Measurements from ENCODE around the gene NEU3.
"Not testable (repeated sequence)": the region's sequence is repeated elsewhere in the genome, so short reads cannot be mapped to it uniquely, and the experiment has no call there.

NEU3 gene

DNA sequence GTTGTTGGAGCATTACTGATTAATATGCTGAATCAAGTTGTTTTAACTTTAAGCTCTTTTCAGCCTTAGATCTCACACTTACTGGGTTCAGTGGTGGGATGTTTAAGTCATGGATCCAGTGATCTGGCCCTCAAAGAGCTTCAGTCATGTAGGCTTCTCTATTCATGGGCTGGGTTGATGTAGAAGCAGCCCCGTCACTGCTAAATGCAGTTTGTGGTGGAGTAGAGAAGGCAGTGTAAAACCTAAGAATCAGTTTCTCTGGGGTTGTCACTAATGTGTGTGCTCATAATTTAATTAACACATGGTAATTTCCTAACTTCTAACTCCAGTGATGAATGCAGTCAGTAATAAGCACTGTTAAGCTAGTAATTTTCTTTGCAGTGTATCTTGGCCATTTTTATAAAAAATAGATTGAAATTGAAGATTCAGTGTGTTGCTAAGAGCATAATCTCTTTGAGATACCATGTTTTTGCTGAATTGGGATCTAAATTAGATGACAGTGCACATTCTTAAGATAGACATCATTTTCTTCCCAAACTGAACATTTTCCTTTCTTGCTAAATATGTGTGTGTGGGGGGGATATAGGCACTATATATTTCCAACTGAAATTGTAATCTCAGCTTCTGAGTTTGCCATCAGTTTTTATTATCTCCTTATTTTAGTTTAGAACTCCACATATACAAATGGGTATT is 30.6 kb upstream of the NEU3 start:
- no peak for DNase-seq (ENCODE audit: low read depth)
- no peak overlapping the region for H3K4me3 ChIP-seq (ENCODE audit: low read depth, low read length)
- TF ChIP-seq, protein P1, sequence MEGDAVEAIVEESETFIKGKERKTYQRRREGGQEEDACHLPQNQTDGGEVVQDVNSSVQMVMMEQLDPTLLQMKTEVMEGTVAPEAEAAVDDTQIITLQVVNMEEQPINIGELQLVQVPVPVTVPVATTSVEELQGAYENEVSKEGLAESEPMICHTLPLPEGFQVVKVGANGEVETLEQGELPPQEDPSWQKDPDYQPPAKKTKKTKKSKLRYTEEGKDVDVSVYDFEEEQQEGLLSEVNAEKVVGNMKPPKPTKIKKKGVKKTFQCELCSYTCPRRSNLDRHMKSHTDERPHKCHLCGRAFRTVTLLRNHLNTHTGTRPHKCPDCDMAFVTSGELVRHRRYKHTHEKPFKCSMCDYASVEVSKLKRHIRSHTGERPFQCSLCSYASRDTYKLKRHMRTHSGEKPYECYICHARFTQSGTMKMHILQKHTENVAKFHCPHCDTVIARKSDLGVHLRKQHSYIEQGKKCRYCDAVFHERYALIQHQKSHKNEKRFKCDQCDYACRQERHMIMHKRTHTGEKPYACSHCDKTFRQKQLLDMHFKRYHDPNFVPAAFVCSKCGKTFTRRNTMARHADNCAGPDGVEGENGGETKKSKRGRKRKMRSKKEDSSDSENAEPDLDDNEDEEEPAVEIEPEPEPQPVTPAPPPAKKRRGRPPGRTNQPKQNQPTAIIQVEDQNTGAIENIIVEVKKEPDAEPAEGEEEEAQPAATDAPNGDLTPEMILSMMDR (IDR thresholded peaks at IDR 0.05; ENCODE audit: control insufficient read depth, extremely low read depth, insufficient read depth), result no peak

DNA sequence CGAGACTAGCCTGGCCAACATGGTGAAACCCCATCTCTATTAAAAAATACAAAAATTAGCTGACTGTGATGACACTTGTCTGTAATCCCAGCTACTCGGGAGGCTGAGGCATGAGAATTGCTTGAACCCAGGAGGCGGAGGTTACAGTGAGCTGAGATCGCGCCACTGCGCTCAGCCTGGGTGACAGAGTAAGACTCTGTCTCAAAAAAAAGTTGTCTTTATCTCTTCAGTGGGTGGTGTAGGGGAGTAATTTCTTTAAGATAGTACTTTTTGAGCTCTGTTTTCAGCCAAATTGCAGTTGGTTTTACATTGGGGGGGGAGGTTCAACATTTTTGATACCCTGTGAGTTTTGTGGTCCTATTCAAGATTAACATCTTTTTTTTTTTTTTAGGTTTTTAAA is 28.6 kb upstream of the NEU3 start:
- H3K4me3 ChIP-seq (ENCODE audit: low read depth, low read length); DNase-seq (ENCODE audit: low read depth): not testable (repeated sequence)

GRCh38 chr11:74966651-74967050 is 22.1 kb upstream of the NEU3 start:
- TF ChIP-seq, protein P1 (IDR thresholded peaks at IDR 0.05; ENCODE audit: control insufficient read depth, extremely low read depth, insufficient read depth), result no peak
- no peak for DNase-seq (ENCODE audit: low read depth)

DNA sequence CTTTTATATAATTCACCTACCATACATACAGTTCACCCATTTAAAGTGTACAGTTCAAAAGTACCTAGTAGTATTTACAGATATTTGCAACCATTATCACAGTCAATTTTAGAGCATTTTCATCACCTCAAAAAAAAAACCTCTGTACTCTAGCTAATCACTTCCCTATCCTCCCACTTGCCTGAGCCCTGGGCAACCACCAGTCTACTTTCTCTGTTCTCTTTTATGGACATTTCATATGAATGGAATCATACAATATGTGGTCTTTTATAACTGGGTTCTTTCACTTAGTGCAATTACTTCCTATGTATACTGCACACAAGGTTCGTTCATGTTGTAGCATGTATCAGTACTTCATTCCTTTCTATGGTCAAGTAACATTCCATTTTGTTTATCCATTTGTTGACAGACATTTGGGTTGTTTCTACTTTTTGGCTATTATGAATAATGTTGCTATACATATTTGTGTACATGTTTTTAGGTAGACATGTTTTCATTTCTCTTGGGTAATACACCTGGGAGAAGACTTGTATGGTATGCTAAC is 17.8 kb upstream of the NEU3 start:
- no peak for DNase-seq (ENCODE audit: low read depth)
- TF ChIP-seq, protein P1 (IDR thresholded peaks at IDR 0.05; ENCODE audit: control insufficient read depth, extremely low read depth, insufficient read depth), result no peak
- H3K4me3 ChIP-seq (ENCODE audit: low read depth, low read length), result no peak overlapping the region

More at GRCh38 chr11:74966651-74967050, 22.1 kb upstream of the NEU3 start:
- H3K4me3 ChIP-seq (ENCODE audit: low read depth, low read length), result no peak overlapping the region

GRCh38 chr11:74971424-74971823 is 17.3 kb upstream of the NEU3 start:
- no peak overlapping the region for H3K4me3 ChIP-seq (ENCODE audit: low read depth, low read length)
- DNase-seq (ENCODE audit: low read depth), result no peak
- TF ChIP-seq, protein P1 (IDR thresholded peaks at IDR 0.05; ENCODE audit: control insufficient read depth, extremely low read depth, insufficient read depth), result no peak

DNA sequence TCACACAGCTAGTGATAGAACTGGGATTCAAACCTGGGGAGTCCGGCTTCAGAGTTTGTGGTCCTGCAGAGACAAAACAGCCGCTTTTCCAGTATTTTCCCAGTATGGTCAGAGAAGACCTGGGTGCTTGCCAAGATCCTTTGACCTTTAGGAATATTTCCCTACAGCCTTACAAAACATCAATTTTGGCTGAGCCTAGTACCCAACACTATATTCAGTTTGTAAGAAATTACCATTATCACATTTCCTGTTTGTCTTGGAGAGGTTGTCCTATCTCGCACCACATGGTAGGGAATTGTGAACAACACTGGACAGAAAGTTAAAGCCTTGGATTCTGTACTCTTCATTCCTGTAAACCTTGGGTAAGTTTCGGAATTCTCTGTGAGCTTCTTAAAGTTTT is 10.7 kb upstream of the NEU3 start:
- TF ChIP-seq, protein P1 (IDR thresholded peaks at IDR 0.05; ENCODE audit: control insufficient read depth, extremely low read depth, insufficient read depth), result no peak
- no peak for DNase-seq (ENCODE audit: low read depth)
- H3K4me3 ChIP-seq (ENCODE audit: low read depth, low read length), result no peak overlapping the region

- DNase-seq (ENCODE audit: low read depth), result no peak
- TF ChIP-seq, protein P1 (IDR thresholded peaks at IDR 0.05; ENCODE audit: control insufficient read depth, extremely low read depth, insufficient read depth), result no peak
- H3K4me3 ChIP-seq (ENCODE audit: low read depth, low read length), result no peak overlapping the region
These were observed 8.1 kb upstream of the NEU3 start for GRCh38 chr11:74980634-74981033.
